ENCODE data around the gene PTPRCAP. TPM values are rescaled to one million over a fixed set of nuclear protein-coding genes. Genes with fewer than 3 reads are reported as not detected.

The PTPRCAP gene
- total RNA-seq, 1 experiment from 2014 or later = 1.5 TPM

GRCh38 chr11:67396259-67396581 lies 41.3 kb downstream of the PTPRCAP start:
- DNase-seq (ENCODE audit: low spot score) = no peak

DNA sequence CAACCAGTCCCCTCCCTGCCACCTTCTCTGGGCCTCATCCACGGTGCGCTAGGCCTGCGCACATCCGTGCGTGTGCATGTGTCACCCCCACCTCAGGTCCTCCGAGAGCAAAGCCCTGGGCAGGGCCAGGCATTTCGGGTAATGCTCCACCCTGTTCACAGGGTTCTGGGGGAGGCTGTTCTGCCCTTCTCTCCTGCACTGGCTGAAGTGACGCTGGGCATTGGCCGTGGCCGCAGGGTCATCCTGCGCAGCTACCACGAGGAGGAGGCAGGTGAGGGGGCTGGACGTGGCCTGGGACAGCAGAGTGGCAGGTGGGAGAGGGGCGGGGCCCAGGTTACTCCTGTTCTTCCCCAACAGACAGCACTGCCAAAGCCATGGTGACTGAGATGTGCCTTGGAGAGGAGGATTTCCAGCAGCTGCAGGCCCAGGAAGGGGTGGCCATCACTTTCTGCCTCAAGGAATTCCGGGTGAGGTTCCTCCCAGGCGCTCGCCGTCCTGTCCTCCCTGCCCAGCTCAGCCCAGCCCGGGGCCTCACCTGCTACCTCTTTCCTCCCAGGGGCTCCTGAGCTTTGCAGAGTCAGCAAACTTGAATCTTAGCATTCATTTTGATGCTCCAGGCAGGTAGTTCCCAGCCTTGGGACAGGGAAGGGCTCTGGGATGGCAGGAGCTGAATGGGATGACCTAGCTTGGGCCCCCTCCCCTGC lies 41.8 kb downstream of the PTPRCAP start:
- DNase-seq (ENCODE audit: low spot score) = no peak

- no peak for DNase-seq (ENCODE audit: low spot score)
Observed at GRCh38 chr11:67393990-67394389, 43.5 kb downstream of the PTPRCAP start.

GRCh38 chr11:67393437-67393836 lies 44.0 kb downstream of the PTPRCAP start:
- DNase-seq (ENCODE audit: low spot score) = no peak

GRCh38 chr11:67392183-67392715 lies 45.2 kb downstream of the PTPRCAP start:
- no peak for DNase-seq (ENCODE audit: low spot score)

DNA sequence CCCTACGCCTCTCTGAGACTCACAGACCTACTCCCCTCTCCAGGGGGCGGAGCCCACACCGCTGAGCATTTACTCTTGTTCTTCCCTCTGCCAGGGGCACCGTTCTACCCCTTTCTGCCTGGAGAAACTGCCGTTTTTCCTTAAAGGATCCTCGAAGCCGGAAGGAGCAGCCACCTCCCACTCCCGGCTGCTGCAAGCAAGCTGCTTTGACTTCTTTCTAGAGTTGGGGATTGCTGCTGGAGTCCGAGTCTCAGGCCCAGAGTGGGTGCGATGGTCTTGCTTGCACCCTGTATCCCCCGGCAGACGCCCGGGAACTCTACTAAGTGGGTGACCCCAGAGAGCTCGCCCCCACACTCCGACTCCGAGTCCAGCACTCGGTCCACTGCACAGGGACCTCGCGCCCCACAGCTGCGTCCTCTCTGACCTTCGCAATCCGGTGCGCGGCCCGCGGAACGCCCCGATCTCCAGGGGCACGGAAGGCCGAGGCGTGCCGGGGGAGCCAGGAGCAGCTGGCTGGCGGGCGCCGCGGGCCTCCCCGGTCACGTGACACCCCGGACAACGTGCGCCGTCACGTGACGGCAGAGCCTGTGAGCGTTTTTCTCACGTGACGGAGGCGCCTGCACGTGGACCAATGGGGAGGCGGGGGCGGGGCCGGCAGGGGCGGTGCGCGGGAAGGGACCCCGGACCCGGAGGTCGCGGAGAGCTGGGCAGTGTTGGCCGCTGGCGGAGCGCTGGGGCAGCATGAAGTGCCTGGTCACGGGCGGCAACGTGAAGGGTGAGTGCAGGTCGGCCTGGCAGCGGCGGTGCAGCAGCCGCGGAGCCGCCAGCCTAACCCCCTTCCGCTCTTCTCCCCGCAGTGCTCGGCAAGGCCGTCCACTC lies 45.9 kb downstream of the PTPRCAP start, which contains the start of gene RAD9A:
Gene RAD9A (plus strand): TSS at position 683 of the 879 bp plus-strand sequence. CDS start 59 bp downstream, at position 742.
- DNase-seq (ENCODE audit: low spot score) = peak; percentile 80

DNA sequence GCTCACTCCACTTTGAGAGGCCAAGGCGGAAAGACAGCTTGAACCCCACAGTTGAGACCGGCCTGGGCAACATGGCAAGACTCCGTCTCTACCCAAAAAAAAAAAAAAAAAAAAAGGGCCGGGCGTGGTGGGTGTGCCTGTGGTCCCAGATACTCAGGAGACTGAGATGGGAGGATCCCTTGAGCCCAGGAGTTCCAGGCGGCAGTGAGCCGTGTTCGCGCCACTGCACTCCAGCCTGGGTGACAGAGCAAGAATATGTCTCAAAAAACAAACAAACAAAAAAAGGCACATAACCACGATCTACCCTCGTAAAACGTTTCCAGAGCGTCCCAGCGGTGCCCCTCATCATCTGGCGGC lies 46.6 kb downstream of the PTPRCAP start:
- DNase-seq (ENCODE audit: low spot score) = no peak

DNA sequence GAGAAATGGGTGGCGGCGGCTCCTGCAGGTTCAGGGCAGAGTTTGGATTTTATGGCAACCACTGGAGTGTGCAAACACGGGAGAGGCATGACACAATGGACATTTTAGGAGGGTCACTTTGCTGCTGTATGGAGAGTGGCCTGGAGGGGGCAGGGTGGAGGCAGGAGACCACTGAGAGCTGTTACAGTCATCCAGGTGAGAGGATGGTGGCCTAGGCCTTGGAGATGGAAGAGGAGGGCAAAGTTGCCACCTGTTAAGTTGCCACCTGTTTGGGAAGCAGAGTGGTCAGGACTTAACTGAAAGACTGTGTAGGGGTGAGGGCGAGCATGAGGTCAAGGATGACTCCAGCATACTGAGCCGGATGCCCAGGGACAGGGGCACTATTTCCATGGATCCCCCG lies 48.0 kb downstream of the PTPRCAP start:
- no peak for DNase-seq (ENCODE audit: low spot score)

DNA sequence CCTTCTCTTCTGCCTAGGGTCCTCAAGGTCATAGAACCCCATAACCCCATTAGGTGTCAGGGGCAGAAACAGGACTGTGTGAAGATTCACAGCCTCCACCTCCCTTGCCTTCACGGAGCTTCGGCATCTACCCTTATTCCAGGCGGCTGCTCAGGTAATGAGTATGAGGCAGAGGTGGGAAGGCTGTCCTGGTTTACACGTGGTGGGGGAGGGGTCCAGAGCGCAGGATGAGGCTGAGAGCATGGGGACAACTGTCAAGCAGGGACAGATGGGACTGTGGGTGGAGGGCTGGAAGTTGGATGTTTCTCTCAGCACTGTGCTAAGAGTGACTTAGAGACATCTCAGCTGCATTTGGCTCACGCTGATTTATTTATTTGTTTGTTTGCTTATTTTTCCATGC lies 50.0 kb downstream of the PTPRCAP start:
- no peak for DNase-seq (ENCODE audit: low spot score)

GRCh38 chr11:67387069-67387468 lies 50.4 kb downstream of the PTPRCAP start:
- DNase-seq (ENCODE audit: low spot score) = no peak

Other genes starting within 250 kb of the PTPRCAP start
- 40.3 and 44.6 TPM in 2 replicates for gene GRK2, start 171.2 kb downstream of the PTPRCAP start, total RNA-seq (2014; rRNA removed; shearing (Covaris generic))
- 25.4 and 51.8 TPM in 2 replicates for gene ANKRD13D, start 148.4 kb downstream of the PTPRCAP start, total RNA-seq (2014; rRNA removed; shearing (Covaris generic))
- gene SSH3, start 134.2 kb downstream of the PTPRCAP start, total RNA-seq (2014; rRNA removed; shearing (Covaris generic)) = 3.2 and 10.0 TPM in 2 replicates
- gene POLD4, start 84.1 kb downstream of the PTPRCAP start, total RNA-seq (2014; rRNA removed; shearing (Covaris generic)) = 75.8 and 96.0 TPM in 2 replicates
- 7.5 and 8.1 TPM in 2 replicates for gene CLCF1, start 64.1 kb downstream of the PTPRCAP start, total RNA-seq (2014; rRNA removed; shearing (Covaris generic))
- gene RAD9A, start 45.7 kb downstream of the PTPRCAP start, total RNA-seq (2014; rRNA removed; shearing (Covaris generic)) = 6.2 and 15.0 TPM in 2 replicates
- 192 and 217 TPM in 2 replicates for gene PPP1CA, start 35.8 kb downstream of the PTPRCAP start, total RNA-seq (2014; rRNA removed; shearing (Covaris generic))
- not detected in 2 replicates for gene TBC1D10C, start 33.6 kb downstream of the PTPRCAP start, total RNA-seq (2014; rRNA removed; shearing (Covaris generic))
- gene CARNS1, start 22.0 kb downstream of the PTPRCAP start, total RNA-seq (2014; rRNA removed; shearing (Covaris generic)) = 0.05 TPM in 1 of 2 replicates, not detected in the other
- 83.6 and 89.8 TPM in 2 replicates for gene RPS6KB2, start 9.2 kb downstream of the PTPRCAP start, total RNA-seq (2014; rRNA removed; shearing (Covaris generic))
- gene CORO1B, start 5.8 kb upstream of the PTPRCAP start, total RNA-seq (2014; rRNA removed; shearing (Covaris generic)) = 108 and 116 TPM in 2 replicates
- not detected in 2 replicates for gene GPR152, start 15.0 kb upstream of the PTPRCAP start, total RNA-seq (2014; rRNA removed; shearing (Covaris generic))
- not detected in 2 replicates for gene CABP4, start 17.7 kb upstream of the PTPRCAP start, total RNA-seq (2014; rRNA removed; shearing (Covaris generic))
- gene TMEM134, start 31.6 kb upstream of the PTPRCAP start, total RNA-seq (2014; rRNA removed; shearing (Covaris generic)) = 14.0 and 20.0 TPM in 2 replicates
- 95.8 and 99.9 TPM in 2 replicates for gene AIP, start 45.3 kb upstream of the PTPRCAP start, total RNA-seq (2014; rRNA removed; shearing (Covaris generic))
- gene PITPNM1, start 67.7 kb upstream of the PTPRCAP start, total RNA-seq (2014; rRNA removed; shearing (Covaris generic)) = 27.0 and 29.9 TPM in 2 replicates
- 48.4 and 50.9 TPM in 2 replicates for gene CDK2AP2, start 70.5 kb upstream of the PTPRCAP start, total RNA-seq (2014; rRNA removed; shearing (Covaris generic))
- gene CABP2, start 85.8 kb upstream of the PTPRCAP start, total RNA-seq (2014; rRNA removed; shearing (Covaris generic)) = not detected in 2 replicates
- 639 and 900 TPM in 2 replicates for gene GSTP1, start 146.1 kb upstream of the PTPRCAP start, total RNA-seq (2014; rRNA removed; shearing (Covaris generic))
- 171 and 199 TPM in 2 replicates for gene NDUFV1, start 169.3 kb upstream of the PTPRCAP start, total RNA-seq (2014; rRNA removed; shearing (Covaris generic))
- 5.3 and 11.9 TPM in 2 replicates for gene NUDT8, start 192.3 kb upstream of the PTPRCAP start, total RNA-seq (2014; rRNA removed; shearing (Covaris generic))
- not detected in 2 replicates for gene TBX10, start 202.1 kb upstream of the PTPRCAP start, total RNA-seq (2014; rRNA removed; shearing (Covaris generic))
- gene ACY3, start 213.0 kb upstream of the PTPRCAP start, total RNA-seq (2014; rRNA removed; shearing (Covaris generic)) = 0.41 and 0.89 TPM in 2 replicates
- gene ALDH3B2, start 236.9 kb upstream of the PTPRCAP start, total RNA-seq (2014; rRNA removed; shearing (Covaris generic)) = not detected in 2 replicates

Measured in A172 (cell line).